ENCODE measurements around the gene FZD1. TPM values are rescaled to one million over a fixed set of nuclear protein-coding genes. Genes with fewer than 3 reads are reported as not detected.

FZD1 gene
- total and polyA plus RNA-seq, 2 of the 8 experiments (the other 6 are each of a cell fraction or from before 2014, with no cell fraction given) = 0.62 to 0.91 TPM

DNA sequence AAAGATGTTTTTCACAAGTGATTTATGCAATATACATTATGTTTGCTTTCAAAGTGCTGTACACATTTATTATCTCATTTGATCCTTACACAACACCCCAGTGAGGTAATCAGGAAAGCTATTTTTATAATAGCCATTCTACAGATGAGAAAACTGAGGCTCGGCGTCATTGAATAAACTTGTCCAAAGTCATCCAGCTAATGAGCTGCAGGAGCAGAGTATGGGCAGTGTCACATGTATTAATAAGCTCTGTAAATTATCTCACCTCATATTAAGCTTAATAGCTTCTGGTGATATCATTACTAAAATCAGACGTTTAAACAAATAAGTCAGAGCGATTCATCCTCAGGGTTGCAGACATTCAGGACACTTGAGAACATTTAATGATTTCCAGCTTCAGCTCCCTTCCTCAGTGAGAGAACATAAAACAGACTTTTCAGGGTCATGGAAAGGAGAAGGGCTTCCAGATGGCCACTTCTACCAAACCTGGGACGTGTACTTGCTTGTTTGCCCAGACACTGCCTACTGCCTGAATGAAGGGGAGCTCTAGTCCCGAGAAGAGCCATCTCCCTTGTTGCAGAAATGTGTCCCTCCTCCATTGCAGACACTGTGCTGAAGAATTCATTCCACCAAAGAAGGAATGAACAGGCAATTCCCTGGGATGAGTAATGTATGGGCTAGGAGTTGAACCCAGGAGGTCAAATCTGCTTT lies 20.5 kb upstream of the FZD1 start (continued):
- TF ChIP-seq CHD7 (IDR thresholded peaks at IDR 0.05; ENCODE audit: insufficient replicate concordance, low read length) = no peak
- no peak for TF ChIP-seq ATF2 (IDR thresholded peaks at IDR 0.05; ENCODE audit: low read length)
- no peak for TF ChIP-seq TAF7 (optimal IDR thresholded peaks at IDR 0.05; ENCODE audit: borderline replicate concordance, low read depth, low read length)
